HepG2 (cell line): ENCODE data around the gene PPFIA2. TPM values are rescaled to one million over a fixed set of nuclear protein-coding genes. Genes with fewer than 3 reads are reported as not detected.

Experiments
- ATAC-seq: fragments of 200-7000 bp; cut with Tn5 transposase; 3 replicates; pipeline ENCODE4 v1.9.1; 2020; ENCODE audit warnings: mild to moderate bottlenecking, moderate library complexity
- BruUV-seq: library from RNA; stranded (reverse); fragments of 400-500 nt; replicated peaks from 2 replicates; lab custom pipeline; 2021; lab: Mats Ljungman, UMichigan
- CTCF ChIA-PET: fragments of 300-600 bp; formaldehyde crosslinking; extraction: SDS; loops from one replicate; lab custom pipeline; 2021; ENCODE audit warnings: low total read pairs, inconsistent platforms, low intra/inter-chr PET ratio; lab: Yijun Ruan, JAX
- POLR2A ChIA-PET: fragments of 350-600 bp; sonication (Branson Sonifier 250); formaldehyde crosslinking; loops from one replicate; lab custom pipeline; 2020; ENCODE audit warnings: antibody characterized with exemption, inconsistent platforms; lab: Yijun Ruan, JAX
- DNase-seq: peaks from one replicate; pipeline ENCODE4 v3.0.0-alpha.2; 2015; ENCODE audit warnings: low spot score
- FAIRE-seq: peaks from 3 replicates; lab custom pipeline; 2011; peaks lifted over from hg19 to GRCh38; lab: Jason Lieb, UNC
- H2AFZ ChIP-seq: one replicate; pipeline ENCODE4 v1.6.1; 2011; ENCODE audit warnings: low read length, inconsistent platforms
- H3K27ac ChIP-seq: fragments of 300-600 bp; 3 replicates; pipeline ENCODE4 v1.8.0; 2011; ENCODE audit warnings: mixed run types, mild to moderate bottlenecking, mixed read lengths, low read length, inconsistent platforms; ENCODE audit not compliant: insufficient read depth; ENCODE audit errors: extremely low read length
- H3K27me3 ChIP-seq, 2 experiments: fragments of 200-600 bp in 1 of 2; 2 replicates in 1 of 2; 3 replicates in 1 of 2; pipeline versions ENCODE4 v1.6.0 to v1.8.0; 2011; ENCODE audit warnings: low read length in 2 of 2, mild to moderate bottlenecking in 2 of 2, moderate library complexity in 2 of 2, inconsistent platforms in 1 of 2; ENCODE audit not compliant: insufficient read depth in 2 of 2, control insufficient read depth in 1 of 2
- H3K36me3 ChIP-seq, 2 experiments: fragments of 200-600 bp in 1 of 2; replicated peaks in 1 of 2; 2 replicates in 1 of 2; 3 replicates in 1 of 2; pipeline versions ENCODE4 v1.5.1 to v1.8.0; 2011; ENCODE audit warnings: low read length in 2 of 2, inconsistent platforms in 1 of 2; ENCODE audit not compliant: insufficient read depth in 2 of 2, control insufficient read depth in 1 of 2
- H3K4me1 ChIP-seq: 2 replicates; pipeline ENCODE4 v1.5.1; 2012; ENCODE audit warnings: low read length, inconsistent platforms; ENCODE audit not compliant: insufficient read depth
- H3K4me2 ChIP-seq: 2 replicates; pipeline ENCODE4 v1.6.0; 2011; ENCODE audit warnings: low read depth, low read length, inconsistent platforms
- H3K4me3 ChIP-seq, 3 experiments: fragments of 200-600 bp in 1 of 3; sonication (generic), shearing (Covaris generic) in 1 of 3; replicated peaks in 1 of 3; 2 replicates each; pipeline ENCODE4 v1.5.1; 2011 to 2016; ENCODE audit warnings: low read length in 3 of 3, inconsistent platforms in 2 of 3, low read depth in 2 of 3, mild to moderate bottlenecking in 2 of 3, control low read depth in 1 of 3, mixed read lengths in 1 of 3; ENCODE audit not compliant: insufficient read depth in 1 of 3
- H3K79me2 ChIP-seq: one replicate; pipeline ENCODE4 v1.6.1; 2011; ENCODE audit warnings: low read length, inconsistent platforms; ENCODE audit not compliant: insufficient read depth
- H3K9ac ChIP-seq: 2 replicates; pipeline ENCODE4 v1.6.0; 2011; ENCODE audit warnings: mild to moderate bottlenecking, low read depth, low read length, inconsistent platforms; ENCODE audit not compliant: insufficient read depth
- H3K9me3 ChIP-seq: 2 replicates; pipeline ENCODE4 v1.5.1; 2012; ENCODE audit warnings: mild to moderate bottlenecking, low read length
- H4K20me1 ChIP-seq: 2 replicates; pipeline ENCODE4 v1.6.0; 2011; ENCODE audit warnings: inconsistent platforms, mild to moderate bottlenecking, low read length, moderate library complexity; ENCODE audit not compliant: insufficient read depth
- ARID4A ChIP-seq: sonication (generic); formaldehyde crosslinking; IDR thresholded peaks from 2 replicates; pipeline ENCODE4 v1.5.0; 2020; ENCODE audit warnings: mild to moderate bottlenecking, missing genetic modification reagents, borderline replicate concordance
- KAT8 ChIP-seq: IDR thresholded peaks from 2 replicates; pipeline ENCODE4 v1.6.1; 2016; ENCODE audit warnings: missing genetic modification reagents, missing compliant biosample characterization
- MTA1 ChIP-seq: sonication (generic); formaldehyde crosslinking; IDR thresholded peaks from 2 replicates; pipeline ENCODE4 v1.4.0; 2020; ENCODE audit warnings: missing genetic modification reagents, mild to moderate bottlenecking, borderline replicate concordance
- POLR2AphosphoS5 ChIP-seq: IDR thresholded peaks from 2 replicates; pipeline ENCODE4 v1.6.1; 2012; ENCODE audit warnings: low read depth, low read length
- SMC3 ChIP-seq: IDR thresholded peaks from 2 replicates; pipeline ENCODE4 v1.6.1; 2011; ENCODE audit warnings: low read length, improper control_type of control experiment
- SRSF4 ChIP-seq: fragments of 200-400 bp; formaldehyde crosslinking; IDR thresholded peaks from one replicate; pipeline ENCODE4 v1.6.1; 2018; ENCODE audit warnings: mild to moderate bottlenecking, low read depth, low read length, moderate library complexity; ENCODE audit not compliant: poor library complexity, severe bottlenecking
- ZNF34 ChIP-seq: sonication (generic); formaldehyde crosslinking; IDR thresholded peaks from 2 replicates; pipeline ENCODE4 v1.4.0; 2020; ENCODE audit warnings: mild to moderate bottlenecking, missing genetic modification reagents, borderline replicate concordance
- ZNF749 ChIP-seq: sonication (generic); formaldehyde crosslinking; IDR thresholded peaks from 2 replicates; pipeline ENCODE4 v1.8.0; 2022; ENCODE audit warnings: mild to moderate bottlenecking, missing genetic modification reagents, moderate library complexity, borderline replicate concordance
- ZSCAN22 ChIP-seq: sonication (generic); formaldehyde crosslinking; IDR thresholded peaks from 2 replicates; pipeline ENCODE4 v1.4.0; 2020; ENCODE audit warnings: mild to moderate bottlenecking, missing genetic modification reagents
- WGBS: methylation state at CpG from one replicate; pipeline ENCODE4 v1.1.6; 2017; ENCODE audit warnings: low lambda C conversion rate; 5-methylcytosine and 5-hydroxymethylcytosine counted together
- in situ Hi-C: cut with HindIII; loops from 2 replicates; pipeline ENCODE4 v1.10.0; 2017; ENCODE audit warnings: low pct_unique_long_range_greater_than_20kb; ENCODE audit not compliant: extremely low pct_ligation_motif_present
- intact Hi-C: fragments of 100-400 bp; cut with micrococcal nuclease; formaldehyde crosslinking; loops from one replicate; pipeline ENCODE4 v1.10.0; 2022; ENCODE audit not compliant: unreplicated experiment
- polyA plus RNA-seq, 8 experiments: library from polyadenylated mRNA; depleted of rRNA in 3 of 8; stranded (reverse) in 7 of 8; unstranded in 1 of 8; fragments of >200 nt; fragmentation: Illumina TruSeq in 4 of 8; extraction: Trizol in 4 of 8; gene quantifications; 2 replicates each; pipeline versions ENCODE4 v1.2.1 to v1.2.3, GENCODE V29; 2011 to 2016; ENCODE audit warnings: low read depth in 4 of 8, missing spikeins in 1 of 8, mixed read lengths in 1 of 8; ENCODE audit not compliant: insufficient read depth in 1 of 8
- total RNA-seq, 5 experiments: library from RNA; depleted of rRNA; stranded (reverse); fragments of >200 nt; fragmentation: Illumina TruSeq; extraction: Trizol; gene quantifications; 2 replicates each; pipeline ENCODE4 v1.2.3, GENCODE V29; 2016; ENCODE audit warnings: low read depth in 1 of 5

PPFIA2 gene
- total and polyA plus RNA-seq, 2 of the 13 experiments (the other 11 are each of a cell fraction or from before 2014, with no cell fraction given): 0.05 TPM; not detected in 1

DNA sequence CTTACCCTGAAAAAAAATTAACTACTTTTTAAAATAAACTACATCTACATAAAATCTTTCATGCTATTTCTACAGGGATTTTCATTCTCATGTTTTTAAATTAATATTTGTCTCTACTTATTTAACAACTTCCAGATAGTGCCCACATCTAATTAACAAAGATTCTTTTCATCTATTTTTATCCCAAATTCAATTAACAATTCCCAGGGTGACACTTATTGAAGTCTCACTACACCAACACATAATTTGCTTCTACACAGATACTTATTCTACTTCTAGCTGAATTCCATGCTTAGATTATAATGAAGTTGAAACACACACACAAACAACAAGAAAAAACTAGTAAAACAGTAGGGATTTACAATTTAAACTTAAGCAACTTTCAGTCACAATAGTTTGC is 344.7 kb downstream of the PPFIA2 start (continued):
- TF ChIP-seq ARID4A (no peak), ZNF34 (no peak)

DNA sequence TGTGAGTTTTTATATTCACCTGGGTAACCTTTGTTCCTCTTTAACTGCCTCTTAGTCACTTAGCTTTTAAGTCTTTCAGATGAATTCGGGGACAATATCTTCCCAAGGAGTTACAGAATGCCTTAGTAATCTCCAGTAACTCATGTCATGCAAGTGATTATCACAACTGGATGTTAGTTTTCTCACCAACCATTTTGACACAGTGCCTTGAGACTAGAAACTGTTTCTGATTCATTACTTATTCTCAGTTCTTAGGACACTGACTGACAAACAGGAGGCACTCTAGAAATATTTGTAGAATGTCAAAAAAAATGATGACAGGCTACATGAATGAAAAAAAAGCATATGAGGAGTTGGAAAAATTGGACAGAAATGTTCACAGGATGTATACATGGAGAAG is 346.2 kb downstream of the PPFIA2 start:
- ATAC-seq (no peak), FAIRE-seq (no peak)
- no peaks in the 10 kb centered on the region for H3K9me3 ChIP-seq
- no peak overlapping the region for H3K27ac ChIP-seq
- TF ChIP-seq ZSCAN22 (CRISPR knock-in tag): no peak
- no peak for TF ChIP-seq MTA1 (CRISPR knock-in tag)
- no peak for TF ChIP-seq SRSF4
- no peak for TF ChIP-seq KAT8 (CRISPR knock-in tag)
- no peak for TF ChIP-seq ZNF749 (CRISPR knock-in tag)
- TF ChIP-seq POLR2AphosphoS5: no peak
- TF ChIP-seq SMC3: no peak
- TF ChIP-seq, all 625 proteins: peak for 0
- H4K20me1 ChIP-seq: no peaks in the 10 kb centered on the region
- H3K79me2 ChIP-seq: no peaks in the 10 kb centered on the region
- H3K36me3 ChIP-seq: no peaks in the 10 kb centered on the region
- no peaks in the 10 kb centered on the region for H3K4me1 ChIP-seq
- no peak overlapping the region for H2AFZ ChIP-seq
- no peaks in the 10 kb centered on the region for H3K27me3 ChIP-seq
- ChIA-PET CTCF (no interaction called here), POLR2A (no interaction called here)
- 0% methylated on average over 1 of the region's 1 CpG for whole genome bisulfite sequencing
- BruUV-seq: no TSS peak
- intact Hi-C loops: no loop called here
- in situ Hi-C loops: no loop called here
- no peak overlapping the region for H3K4me3 ChIP-seq
- no peak overlapping the region for H3K4me2 ChIP-seq
- DNase-seq: no peak
- no peak overlapping the region for H3K9ac ChIP-seq
